Activated CD4-positive, alpha-beta T cell treated with anti-CD3 and anti-CD28 coated beads for 36 hours (primary cell): ENCODE data around the gene RGS17. TPM values are rescaled to one million over a fixed set of nuclear protein-coding genes. Genes with fewer than 3 reads are reported as not detected.

Experiments
- ATAC-seq: fragments of 200-7000 bp; cut with Tn5 transposase; one replicate; pipeline ENCODE4 v1.10.0; 2021; ENCODE audit warnings: mild to moderate bottlenecking, moderate library complexity
- CTCF ChIA-PET: fragments of 350-600 bp; sonication (Branson Sonifier 250); formaldehyde crosslinking; loops from one replicate; lab custom pipeline; 2021; ENCODE audit warnings: antibody characterized with exemption; lab: Charles Lee
- POLR2A ChIA-PET: fragments of 350-600 bp; sonication (Branson Sonifier 250); formaldehyde crosslinking; loops from one replicate; lab custom pipeline; 2021; ENCODE audit warnings: antibody characterized with exemption, inconsistent platforms; lab: Charles Lee
- DNase-seq: peaks from one replicate; pipeline ENCODE4 v3.0.0-alpha.2; 2020
- H3K27ac Mint-ChIP-seq: one replicate; pipeline ENCODE4 v1.8.0; 2021; ENCODE audit warnings: mixed read lengths
- H3K27me3 Mint-ChIP-seq: one replicate; pipeline ENCODE4 v1.8.0; 2021; ENCODE audit warnings: mixed read lengths
- H3K36me3 Mint-ChIP-seq: one replicate; pipeline ENCODE4 v1.8.0; 2021; ENCODE audit warnings: low read depth, mixed read lengths
- H3K4me1 Mint-ChIP-seq: one replicate; pipeline ENCODE4 v1.8.0; 2021; ENCODE audit warnings: mixed read lengths
- H3K4me3 Mint-ChIP-seq: one replicate; pipeline ENCODE4 v1.8.0; 2021; ENCODE audit warnings: mild to moderate bottlenecking, moderate library complexity, mixed read lengths
- H3K9me3 Mint-ChIP-seq: one replicate; pipeline ENCODE4 v1.8.0; 2021; ENCODE audit warnings: low read depth, mixed read lengths
- intact Hi-C, 2 experiments: fragments of 100-400 bp; cut with DNase I in 1 of 2; cut with micrococcal nuclease in 1 of 2; formaldehyde crosslinking; loops; one replicate each; pipeline versions ENCODE4 v1.14.2 to v1.15.1; 2022 to 2024; cut with DNase I, micrococcal nuclease
- total RNA-seq, 2 experiments: library from RNA; stranded (reverse); gene quantifications; one replicate each; pipeline ENCODE4 v1.2.3, GENCODE V29; 2021

RGS17 gene
- total RNA-seq, 2 experiments from 2014 or later, result not detected

DNA sequence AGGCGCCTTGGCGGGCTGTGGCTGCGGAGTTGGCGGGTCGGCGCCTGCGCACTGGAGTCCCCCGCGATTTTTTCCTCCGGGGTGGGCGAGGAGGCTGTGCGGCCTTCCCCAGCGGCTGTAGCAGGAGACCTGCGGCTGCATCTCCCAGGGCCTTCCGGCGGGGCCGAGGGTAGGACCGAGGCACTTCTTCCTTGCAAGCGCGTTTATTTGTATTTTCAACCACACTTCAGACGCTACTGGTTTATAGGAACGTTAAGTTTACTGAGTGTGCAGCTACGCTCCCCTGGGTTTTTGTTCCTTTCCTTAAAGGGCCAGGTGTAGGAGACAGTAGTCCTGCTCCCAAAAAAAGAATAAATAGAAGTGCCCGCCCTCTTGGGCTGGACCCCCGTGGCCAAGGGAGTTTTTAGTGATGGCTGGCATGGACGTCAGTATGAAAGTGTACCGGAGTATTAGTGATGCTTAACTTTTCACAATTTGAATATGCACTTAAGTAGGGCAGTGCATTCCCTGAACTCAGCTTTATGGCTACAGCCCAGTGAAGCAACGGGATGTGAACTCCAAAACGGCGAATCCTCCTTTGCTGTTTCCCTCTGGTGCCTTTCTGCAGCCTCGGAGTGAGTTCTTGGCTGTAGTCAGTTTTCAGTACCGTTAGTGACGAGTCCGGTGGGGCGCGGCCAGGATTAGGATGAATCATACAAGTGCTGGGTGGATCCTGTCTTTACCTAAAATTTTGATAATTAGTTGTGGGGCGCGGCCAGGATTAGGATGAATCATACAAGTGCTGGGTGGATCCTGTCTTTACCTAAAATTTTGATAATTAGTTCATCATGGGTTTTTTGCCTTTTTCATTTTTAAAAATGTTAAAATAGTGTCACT is 147.2 kb downstream of the RGS17 start:
- CTCF ChIA-PET, result interaction anchor here (0.7 kb wide), 1 partner anchor 15 kb away, joined by 4 read pairs; no protein-coding TSS in a partner anchor
- peaks cover 49% of the 10 kb centered on the region for H3K36me3 Mint-ChIP-seq
- POLR2A ChIA-PET, result interaction anchor here (2.6 kb wide), 1 partner anchor 18 kb away, joined by 10 read pairs; no protein-coding TSS in a partner anchor

DNA sequence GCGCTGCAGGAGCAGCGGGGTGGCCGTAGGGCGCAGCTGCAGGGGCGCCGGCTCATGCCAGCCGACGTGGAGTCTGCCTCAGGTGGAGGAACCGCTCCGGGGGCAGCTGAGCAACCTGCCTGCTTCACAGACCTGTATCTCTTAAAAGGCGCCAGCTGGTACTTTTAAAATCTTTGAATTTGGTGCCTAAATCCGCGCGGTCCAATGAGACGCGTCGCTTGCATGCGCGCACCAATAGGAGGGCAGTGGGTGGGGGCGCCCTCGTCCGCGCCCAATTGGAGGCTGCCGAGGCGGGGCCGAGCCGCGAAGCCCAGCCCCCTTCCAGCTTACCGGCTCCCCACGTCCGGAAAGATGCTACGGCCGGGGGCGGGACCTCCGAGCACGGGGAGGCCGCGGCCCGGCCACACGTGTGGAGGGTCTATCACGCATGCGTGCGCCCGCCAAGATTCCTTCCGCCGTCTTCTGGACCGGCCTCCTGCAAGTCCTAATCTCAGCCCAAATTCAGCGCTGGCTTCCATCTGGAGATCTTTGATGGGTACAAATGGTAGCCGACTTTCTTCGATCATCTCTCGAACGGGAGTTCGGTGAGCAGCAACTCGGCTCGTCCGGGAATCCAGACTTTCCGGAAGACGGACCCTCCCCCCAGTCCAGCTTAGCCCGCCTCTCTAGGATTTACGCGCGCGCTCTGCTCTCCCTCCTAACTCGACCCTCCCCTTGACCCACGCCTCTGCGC is 148.0 kb downstream of the RGS17 start, which contains the start of gene FBXO5:
Gene FBXO5 (minus strand): TSS at position 138 of the 733 bp plus-strand sequence. CDS start 82 bp downstream, at position 56.
- Mint-ChIP-seq H3K27me3 (no peaks in the 10 kb centered on the region), H3K27ac (peak within 1 kb of the TSS; percentile 100), H3K9me3 (no peaks in the 10 kb centered on the region), H3K4me3 (peak within 1 kb of the TSS; percentile 90), H3K36me3 (peaks cover 54% of the 10 kb centered on the region), H3K4me1 (peaks cover 34% of the 10 kb centered on the region)
- ATAC-seq, result peak; percentile 89
- peak; percentile 98 for DNase-seq
- intact Hi-C loops, result loop anchor here (1.0 to 10.0 kb wide), 12 partner anchors 19 to 1752 kb away; partner anchors contain the start of genes MTRF1L (in 2 of the 2), RMND1 (in 1 of the 2), SCAF8 (in 1 of the 2) and ZBTB2 (in 1 of the 2)
- CTCF ChIA-PET, result interaction anchor here (0.7 kb wide), 1 partner anchor 16 kb away, joined by 4 read pairs; no protein-coding TSS in a partner anchor
- POLR2A ChIA-PET, result interaction anchor here (0.8 to 2.6 kb wide), 2 partner anchors 18 to 20 kb away, joined by 5 to 10 read pairs; no protein-coding TSS in a partner anchor

More for the DNA sequence above, 147.2 kb downstream of the RGS17 start:
- peaks cover 31% of the 10 kb centered on the region for H3K4me1 Mint-ChIP-seq
- DNase-seq (peak; percentile 97), ATAC-seq (peak; percentile 44)
- H3K27me3 Mint-ChIP-seq, result no peaks in the 10 kb centered on the region
- H3K27ac Mint-ChIP-seq, result peak overlapping the region; percentile 100
- H3K4me3 Mint-ChIP-seq, result peak overlapping the region; percentile 90
- intact Hi-C loops, result loop anchor here (1.0 to 10.0 kb wide), 13 partner anchors 9 to 1751 kb away; partner anchors contain the start of genes MTRF1L (in 2 of the 2), RMND1 (in 1 of the 2), SCAF8 (in 1 of the 2) and ZBTB2 (in 1 of the 2)
- no peaks in the 10 kb centered on the region for H3K9me3 Mint-ChIP-seq

DNA sequence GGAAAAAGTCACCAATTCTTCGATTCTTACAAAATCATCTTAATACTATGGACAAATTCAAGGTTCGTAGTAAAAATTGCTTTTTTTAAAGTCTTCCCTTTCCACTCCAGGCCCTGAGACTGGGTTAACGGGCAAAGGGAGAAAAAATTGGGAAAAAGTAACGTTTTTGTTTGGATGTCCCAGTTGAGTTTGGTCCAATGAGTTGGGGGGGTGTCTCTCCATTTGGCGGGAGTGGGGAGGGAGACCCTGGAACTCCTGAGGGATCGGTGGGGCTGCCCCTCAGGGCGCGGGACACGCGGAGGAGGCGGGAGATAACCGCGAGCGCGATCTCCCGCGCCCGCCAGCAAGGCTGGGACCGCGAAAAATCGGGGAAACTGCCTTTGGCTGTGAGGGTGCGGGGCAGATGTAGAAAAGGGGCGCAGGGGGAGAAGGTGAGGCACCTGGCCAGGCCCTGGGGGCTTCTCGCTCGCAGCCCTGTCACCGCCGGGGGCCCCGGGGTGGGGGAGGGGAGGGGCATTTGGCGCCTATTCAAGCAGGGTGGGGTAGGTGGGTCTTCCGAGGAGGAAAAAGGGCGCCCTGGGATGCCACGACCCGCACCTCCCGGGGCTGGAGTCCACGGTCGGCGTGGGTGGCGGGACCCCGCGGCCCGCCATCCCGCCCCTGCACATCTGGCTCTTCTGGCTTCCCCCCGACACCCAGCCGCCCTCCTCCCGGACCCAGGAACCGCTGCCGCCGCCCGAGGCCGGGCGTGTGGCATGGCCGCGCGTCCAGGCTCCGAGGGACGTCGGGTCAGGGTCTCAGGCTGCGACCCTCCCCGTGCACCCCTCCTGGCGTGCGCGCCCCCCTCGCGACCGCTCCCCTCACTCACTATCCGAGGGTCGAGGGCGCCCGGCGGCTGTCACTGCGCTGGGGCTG is 148.8 kb downstream of the RGS17 start:
- H3K36me3 Mint-ChIP-seq, result peaks cover 61% of the 10 kb centered on the region
- CTCF ChIA-PET, result interaction anchor here (0.6 kb wide), 1 partner anchor 14 kb away, joined by 3 read pairs; no protein-coding TSS in a partner anchor
- intact Hi-C loops, result loop anchor here (2.0 to 10.0 kb wide), 8 partner anchors 21 to 1753 kb away; partner anchors contain the start of genes MTRF1L (in 1 of the 2), RMND1 (in 1 of the 2), SCAF8 (in 1 of the 2) and ZBTB2 (in 1 of the 2)
- H3K27me3 Mint-ChIP-seq, result no peaks in the 10 kb centered on the region
- H3K27ac Mint-ChIP-seq, result peak overlapping the region; percentile 72
- H3K9me3 Mint-ChIP-seq, result no peaks in the 10 kb centered on the region
- H3K4me3 Mint-ChIP-seq, result peak overlapping the region; percentile 90
- H3K4me1 Mint-ChIP-seq, result peaks cover 34% of the 10 kb centered on the region
- ATAC-seq (no peak), DNase-seq (peak; percentile 50)
- POLR2A ChIA-PET, result interaction anchor here (0.8 to 2.6 kb wide), 2 partner anchors 19 to 21 kb away, joined by 5 to 10 read pairs; no protein-coding TSS in a partner anchor

DNA sequence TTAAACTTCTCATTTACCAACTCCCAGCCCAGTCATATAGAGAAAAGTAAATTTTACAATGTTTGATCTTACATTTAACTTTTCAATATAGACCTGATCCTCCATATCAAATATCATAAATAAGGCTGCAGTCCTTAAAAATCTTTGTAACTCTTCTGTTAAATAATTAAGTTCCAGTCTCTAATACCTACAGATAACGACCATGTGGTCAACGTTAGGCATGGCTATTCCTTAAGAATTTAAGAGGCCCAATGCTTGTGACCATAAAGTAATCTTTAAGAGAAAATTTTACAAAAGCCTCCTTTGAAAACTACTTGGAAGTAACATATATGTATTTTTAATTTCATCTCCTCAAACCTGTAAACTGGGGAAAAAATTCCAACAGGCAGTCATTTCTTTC is 149.9 kb downstream of the RGS17 start:
- H3K27me3 Mint-ChIP-seq, result no peaks in the 10 kb centered on the region
- ATAC-seq, result no peak
- H3K4me3 Mint-ChIP-seq, result peak overlapping the region; percentile 90
- intact Hi-C loops, result loop anchor here (5.0 to 10.0 kb wide), 5 partner anchors 679 to 1754 kb away; partner anchors contain the start of gene SCAF8 (in 1 of the 2)
- DNase-seq, result no peak
- H3K27ac Mint-ChIP-seq, result peak overlapping the region; percentile 1
- H3K4me1 Mint-ChIP-seq, result peaks cover 35% of the 10 kb centered on the region
- H3K9me3 Mint-ChIP-seq, result no peaks in the 10 kb centered on the region
- H3K36me3 Mint-ChIP-seq, result peaks cover 63% of the 10 kb centered on the region
- POLR2A ChIA-PET, result no interaction called here
- CTCF ChIA-PET, result interaction anchor here (0.6 kb wide), 1 partner anchor 13 kb away, joined by 3 read pairs; no protein-coding TSS in a partner anchor

DNA sequence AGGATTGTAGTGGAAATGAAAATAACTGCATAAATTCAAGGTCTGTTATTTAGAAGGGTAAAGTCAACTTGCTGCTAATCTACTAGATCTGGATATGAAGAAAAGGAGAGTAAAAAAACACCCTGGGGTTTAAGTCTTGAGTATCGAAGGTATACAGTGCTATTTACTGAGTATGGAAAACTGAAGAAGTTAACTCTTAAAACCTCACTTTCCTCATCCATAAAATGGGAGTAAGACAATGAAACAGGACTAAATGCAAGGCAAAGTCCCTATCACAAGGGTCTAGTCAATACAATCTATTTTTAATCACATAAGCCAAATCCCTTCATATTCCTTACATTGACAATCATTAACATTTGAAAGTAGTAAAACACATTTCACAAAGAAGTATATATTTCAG is 150.4 kb downstream of the RGS17 start:
- H3K27ac Mint-ChIP-seq, result no peak overlapping the region
- H3K36me3 Mint-ChIP-seq, result peaks cover 64% of the 10 kb centered on the region
- peaks cover 37% of the 10 kb centered on the region for H3K4me1 Mint-ChIP-seq
- no peak for DNase-seq
- CTCF ChIA-PET, result no interaction called here
- ATAC-seq, result no peak
- POLR2A ChIA-PET, result no interaction called here
- H3K4me3 Mint-ChIP-seq, result peak overlapping the region; percentile 90
- H3K27me3 Mint-ChIP-seq, result no peaks in the 10 kb centered on the region
- intact Hi-C loops, result loop anchor here (5.0 to 10.0 kb wide), 5 partner anchors 678 to 1754 kb away; partner anchors contain the start of gene SCAF8 (in 1 of the 2)
- H3K9me3 Mint-ChIP-seq, result no peaks in the 10 kb centered on the region

DNA sequence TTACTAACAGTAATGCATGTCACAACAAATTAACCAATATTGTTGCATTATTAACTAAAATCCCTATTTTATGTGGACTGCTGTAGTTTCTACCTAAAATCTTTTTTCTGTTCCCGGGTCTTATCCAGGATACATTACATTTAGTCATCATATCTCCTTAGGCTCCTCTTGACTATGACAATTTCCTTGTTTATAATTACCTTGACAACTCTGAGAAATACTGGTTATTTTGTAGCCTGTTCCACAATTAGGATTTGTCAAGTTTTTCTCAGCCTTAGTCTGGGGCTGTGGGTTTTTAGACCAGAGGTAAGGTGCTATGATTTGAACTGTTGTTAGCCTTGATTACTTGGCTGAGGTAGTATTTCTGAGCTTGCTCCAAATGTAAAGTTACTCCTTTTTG is 152.0 kb downstream of the RGS17 start:
- no peak overlapping the region for H3K27ac Mint-ChIP-seq
- H3K4me1 Mint-ChIP-seq, result peaks cover 39% of the 10 kb centered on the region
- H3K4me3 Mint-ChIP-seq, result no peak overlapping the region
- DNase-seq (no peak), ATAC-seq (no peak)
- CTCF ChIA-PET, result interaction anchor here (0.8 to 1.7 kb wide), 4 partner anchors 9 to 43 kb away, joined by 3 to 4 read pairs (median 3); no protein-coding TSS in a partner anchor
- H3K36me3 Mint-ChIP-seq, result peaks cover 69% of the 10 kb centered on the region
- POLR2A ChIA-PET, result no interaction called here
- no peaks in the 10 kb centered on the region for H3K27me3 Mint-ChIP-seq
- H3K9me3 Mint-ChIP-seq, result no peaks in the 10 kb centered on the region
- intact Hi-C loops, result no loop called here

DNA sequence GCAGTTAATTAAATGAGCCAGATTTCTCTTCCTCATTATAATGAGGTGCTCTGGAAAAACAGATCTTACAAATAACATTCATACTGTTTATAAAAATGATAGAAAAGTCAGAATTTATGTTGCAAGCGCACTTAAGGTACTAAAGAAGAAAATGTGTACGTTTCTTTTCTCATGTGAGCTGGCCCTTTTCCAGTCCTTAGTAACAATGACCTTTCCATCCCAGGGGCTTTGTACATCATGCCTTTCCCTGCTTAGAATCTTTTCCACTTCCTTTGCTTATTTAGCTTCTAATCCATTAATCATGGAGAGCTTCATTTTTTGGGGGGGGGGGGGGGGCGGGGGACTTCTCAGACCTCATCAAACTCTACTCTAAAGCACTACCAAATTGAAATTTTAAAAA is 153.0 kb downstream of the RGS17 start:
- H3K36me3 Mint-ChIP-seq, result peaks cover 74% of the 10 kb centered on the region
- ChIA-PET POLR2A (no interaction called here), CTCF (interaction anchor here (0.8 to 1.7 kb wide), 2 partner anchors 30 to 31 kb away, joined by 3 to 4 read pairs; no protein-coding TSS in a partner anchor)
- no peak for ATAC-seq
- no peaks in the 10 kb centered on the region for H3K27me3 Mint-ChIP-seq
- H3K4me3 Mint-ChIP-seq, result no peak overlapping the region
- H3K9me3 Mint-ChIP-seq, result no peaks in the 10 kb centered on the region
- intact Hi-C loops, result no loop called here
- peaks cover 46% of the 10 kb centered on the region for H3K4me1 Mint-ChIP-seq
- DNase-seq, result no peak
- H3K27ac Mint-ChIP-seq, result no peak overlapping the region

DNA sequence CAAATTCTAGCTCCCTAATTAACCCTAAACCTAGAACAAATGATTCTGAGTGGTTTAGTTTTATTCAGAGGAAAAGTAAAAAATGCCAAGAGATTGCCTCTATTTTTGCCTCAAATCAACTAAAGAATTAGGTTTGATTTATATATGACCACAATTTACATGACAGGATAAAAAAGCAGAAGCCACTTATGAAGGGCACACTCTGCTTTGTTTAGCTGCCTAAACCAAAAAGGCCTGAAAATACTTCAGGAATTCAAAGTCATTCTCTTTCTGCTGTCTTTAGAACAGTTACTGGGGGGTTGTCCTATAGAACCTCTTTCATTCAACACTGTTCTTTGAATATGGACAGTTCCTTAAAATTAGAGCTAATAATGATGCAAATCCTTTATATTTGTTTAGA is 153.5 kb downstream of the RGS17 start:
- intact Hi-C loops, result no loop called here
- Mint-ChIP-seq H3K27ac (no peak overlapping the region), H3K4me1 (peaks cover 46% of the 10 kb centered on the region), H3K27me3 (no peaks in the 10 kb centered on the region), H3K36me3 (peaks cover 79% of the 10 kb centered on the region), H3K9me3 (no peaks in the 10 kb centered on the region), H3K4me3 (no peak overlapping the region)
- CTCF ChIA-PET, result interaction anchor here (0.8 to 1.7 kb wide), 2 partner anchors 30 kb away, joined by 3 to 4 read pairs; no protein-coding TSS in a partner anchor
- DNase-seq, result no peak
- POLR2A ChIA-PET, result no interaction called here
- ATAC-seq, result no peak

DNA sequence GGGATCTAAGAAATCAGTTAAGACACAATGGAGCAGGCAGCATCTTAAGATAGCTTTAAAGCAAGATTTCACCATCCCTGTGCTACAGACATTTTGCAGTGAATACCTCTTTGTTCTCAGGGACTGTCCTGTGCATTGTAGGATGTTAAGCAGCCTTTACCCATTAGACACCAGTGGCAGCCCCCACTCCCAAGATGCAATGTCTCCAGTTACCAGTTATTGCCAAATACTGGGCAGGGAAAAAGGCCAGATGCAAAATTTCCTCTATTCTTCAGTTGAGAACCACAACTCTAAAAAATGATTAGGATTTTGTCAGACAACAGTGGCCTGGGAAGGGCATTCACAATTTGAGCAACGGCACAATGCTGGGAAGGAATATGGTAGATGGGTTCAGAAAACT is 154.3 kb downstream of the RGS17 start:
- Mint-ChIP-seq H3K36me3 (peaks cover 82% of the 10 kb centered on the region), H3K4me1 (peaks cover 46% of the 10 kb centered on the region), H3K27ac (no peak overlapping the region), H3K4me3 (no peak overlapping the region), H3K9me3 (no peaks in the 10 kb centered on the region), H3K27me3 (no peaks in the 10 kb centered on the region)
- POLR2A ChIA-PET, result no interaction called here
- ATAC-seq (no peak), DNase-seq (no peak)
- intact Hi-C loops, result no loop called here
- CTCF ChIA-PET, result no interaction called here
